Measurements from ENCODE around the gene MRO.

The MRO gene

DNA sequence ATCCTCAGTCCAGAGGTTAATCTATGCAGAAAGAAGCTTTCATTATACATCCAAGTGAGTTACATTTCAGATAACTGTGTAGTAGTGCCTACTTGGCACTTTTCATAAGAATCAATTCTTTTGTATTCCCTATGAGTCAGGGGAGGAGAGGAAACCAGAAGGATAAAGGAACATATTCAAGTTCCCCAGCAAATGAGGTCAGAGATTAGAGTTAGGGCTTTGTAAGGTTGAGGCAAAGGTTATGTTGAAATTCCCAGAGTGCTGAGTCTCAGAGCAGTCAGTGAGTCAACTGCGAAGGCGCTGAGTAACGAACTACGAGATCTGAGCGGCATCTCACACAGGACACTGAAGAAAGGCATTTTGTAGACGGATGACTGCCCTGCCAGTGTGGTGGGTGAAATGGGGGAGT, 34.1 kb upstream of the MRO start:
- no peak for TF ChIP-seq TAF1 (IDR thresholded peaks at IDR 0.05; ENCODE audit: borderline replicate concordance, insufficient read depth, low read length)
- no peak for TF ChIP-seq FOXP2 (optimal IDR thresholded peaks at IDR 0.05; ENCODE audit: borderline replicate concordance, extremely low read depth, extremely low read length, insufficient read depth)
- no peak for TF ChIP-seq SIN3A (IDR thresholded peaks at IDR 0.05; ENCODE audit: borderline replicate concordance, insufficient read depth, low read length)
- TF ChIP-seq, protein P1, sequence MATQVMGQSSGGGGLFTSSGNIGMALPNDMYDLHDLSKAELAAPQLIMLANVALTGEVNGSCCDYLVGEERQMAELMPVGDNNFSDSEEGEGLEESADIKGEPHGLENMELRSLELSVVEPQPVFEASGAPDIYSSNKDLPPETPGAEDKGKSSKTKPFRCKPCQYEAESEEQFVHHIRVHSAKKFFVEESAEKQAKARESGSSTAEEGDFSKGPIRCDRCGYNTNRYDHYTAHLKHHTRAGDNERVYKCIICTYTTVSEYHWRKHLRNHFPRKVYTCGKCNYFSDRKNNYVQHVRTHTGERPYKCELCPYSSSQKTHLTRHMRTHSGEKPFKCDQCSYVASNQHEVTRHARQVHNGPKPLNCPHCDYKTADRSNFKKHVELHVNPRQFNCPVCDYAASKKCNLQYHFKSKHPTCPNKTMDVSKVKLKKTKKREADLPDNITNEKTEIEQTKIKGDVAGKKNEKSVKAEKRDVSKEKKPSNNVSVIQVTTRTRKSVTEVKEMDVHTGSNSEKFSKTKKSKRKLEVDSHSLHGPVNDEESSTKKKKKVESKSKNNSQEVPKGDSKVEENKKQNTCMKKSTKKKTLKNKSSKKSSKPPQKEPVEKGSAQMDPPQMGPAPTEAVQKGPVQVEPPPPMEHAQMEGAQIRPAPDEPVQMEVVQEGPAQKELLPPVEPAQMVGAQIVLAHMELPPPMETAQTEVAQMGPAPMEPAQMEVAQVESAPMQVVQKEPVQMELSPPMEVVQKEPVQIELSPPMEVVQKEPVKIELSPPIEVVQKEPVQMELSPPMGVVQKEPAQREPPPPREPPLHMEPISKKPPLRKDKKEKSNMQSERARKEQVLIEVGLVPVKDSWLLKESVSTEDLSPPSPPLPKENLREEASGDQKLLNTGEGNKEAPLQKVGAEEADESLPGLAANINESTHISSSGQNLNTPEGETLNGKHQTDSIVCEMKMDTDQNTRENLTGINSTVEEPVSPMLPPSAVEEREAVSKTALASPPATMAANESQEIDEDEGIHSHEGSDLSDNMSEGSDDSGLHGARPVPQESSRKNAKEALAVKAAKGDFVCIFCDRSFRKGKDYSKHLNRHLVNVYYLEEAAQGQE (IDR thresholded peaks at IDR 0.05; ENCODE audit: insufficient read depth in 1 of 2, low read depth in 2 of 2, low read length in 2 of 2): no peak
- no peak for TF ChIP-seq POLR2AphosphoS5 (IDR thresholded peaks at IDR 0.05; ENCODE audit: low read depth, low read length)

DNA sequence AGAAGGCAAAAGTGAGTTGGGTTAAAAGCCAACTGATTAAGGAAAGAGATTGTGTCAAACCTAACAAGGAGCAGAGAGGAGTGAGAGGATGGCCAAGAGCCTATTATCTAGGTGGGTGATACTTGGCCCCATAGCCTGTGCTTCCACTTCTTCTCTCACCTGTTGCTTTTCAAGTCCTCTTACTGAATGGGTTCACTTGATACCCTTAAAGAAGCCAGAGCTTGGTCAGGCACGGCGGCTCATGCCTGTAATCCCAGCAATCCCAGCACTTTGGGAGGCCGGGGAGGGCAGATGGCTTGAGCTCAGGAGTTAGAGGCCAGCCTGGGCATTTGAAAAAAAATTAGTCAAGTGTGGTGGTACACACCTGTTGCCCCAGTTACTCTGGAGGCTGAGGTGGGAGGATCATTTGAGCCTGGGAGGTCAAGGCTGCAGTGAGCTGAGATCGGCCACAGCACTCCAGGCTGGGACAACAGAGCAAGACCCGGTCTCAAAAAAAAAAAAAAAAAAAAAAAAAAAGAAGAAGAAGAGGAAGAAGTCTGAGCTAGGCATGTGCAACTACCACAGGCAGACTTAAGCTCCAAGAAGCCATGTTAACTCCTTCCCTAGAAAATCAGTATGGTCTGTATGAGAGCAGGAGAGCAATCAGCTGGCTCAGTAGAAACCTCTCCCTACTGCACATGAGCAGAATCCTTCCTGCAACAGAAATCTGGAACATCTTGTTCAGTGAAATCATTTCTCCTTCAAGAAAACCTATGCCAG, 30.7 kb upstream of the MRO start:
- TF ChIP-seq POLR2AphosphoS5 (IDR thresholded peaks at IDR 0.05; ENCODE audit: low read depth, low read length) (no peak), SIN3A (IDR thresholded peaks at IDR 0.05; ENCODE audit: borderline replicate concordance, insufficient read depth, low read length) (no peak), FOXP2 (optimal IDR thresholded peaks at IDR 0.05; ENCODE audit: borderline replicate concordance, extremely low read depth, extremely low read length, insufficient read depth) (no peak), TAF1 (IDR thresholded peaks at IDR 0.05; ENCODE audit: borderline replicate concordance, insufficient read depth, low read length) (no peak)
- TF ChIP-seq, protein P1 (IDR thresholded peaks at IDR 0.05; ENCODE audit: insufficient read depth in 1 of 2, low read depth in 2 of 2, low read length in 2 of 2): no peak

DNA sequence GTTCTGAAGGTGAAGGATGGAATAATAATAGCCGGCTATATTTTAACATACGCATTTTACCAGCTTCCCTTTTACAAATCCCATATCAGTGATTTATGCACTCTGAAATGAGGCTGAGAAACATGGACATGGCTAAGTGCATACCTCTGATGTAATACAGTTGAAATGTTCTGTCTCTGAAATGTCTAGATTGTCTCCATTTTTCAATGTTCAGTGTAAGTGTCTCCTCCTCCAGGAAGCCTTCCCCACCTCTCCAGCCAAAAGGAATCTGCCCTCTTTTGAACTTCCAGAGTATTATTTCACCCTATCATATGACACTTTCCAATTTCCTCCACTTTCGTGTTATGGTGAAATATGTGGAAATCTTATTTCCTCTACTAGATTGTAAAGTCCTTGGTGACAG, 29.6 kb upstream of the MRO start:
- TF ChIP-seq TAF1 (IDR thresholded peaks at IDR 0.05; ENCODE audit: borderline replicate concordance, insufficient read depth, low read length): no peak
- TF ChIP-seq, protein P1 (IDR thresholded peaks at IDR 0.05; ENCODE audit: insufficient read depth in 1 of 2, low read depth in 2 of 2, low read length in 2 of 2): no peak
- TF ChIP-seq SIN3A (IDR thresholded peaks at IDR 0.05; ENCODE audit: borderline replicate concordance, insufficient read depth, low read length): no peak
- TF ChIP-seq FOXP2 (optimal IDR thresholded peaks at IDR 0.05; ENCODE audit: borderline replicate concordance, extremely low read depth, extremely low read length, insufficient read depth): no peak
- TF ChIP-seq POLR2AphosphoS5 (IDR thresholded peaks at IDR 0.05; ENCODE audit: low read depth, low read length): no peak

DNA sequence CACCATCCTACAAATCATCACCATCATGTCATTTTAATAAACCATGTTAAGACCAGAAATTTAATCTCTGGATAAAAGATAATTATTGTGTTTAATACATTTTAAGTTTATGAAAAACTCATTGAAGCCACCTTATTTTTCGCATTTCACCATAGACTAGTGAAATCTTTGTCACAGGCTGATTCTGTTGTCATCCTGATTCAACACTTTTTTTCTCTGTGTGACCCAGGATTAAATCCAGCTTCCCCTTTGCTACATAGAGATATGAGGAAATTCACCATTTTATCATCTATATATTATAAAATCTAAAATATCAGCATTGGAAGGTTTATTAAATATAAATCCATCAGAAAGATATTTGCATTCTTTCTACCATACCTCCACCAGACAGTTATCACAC, 29.2 kb upstream of the MRO start:
- TF ChIP-seq SIN3A (IDR thresholded peaks at IDR 0.05; ENCODE audit: borderline replicate concordance, insufficient read depth, low read length) (no peak), TAF1 (IDR thresholded peaks at IDR 0.05; ENCODE audit: borderline replicate concordance, insufficient read depth, low read length) (no peak), POLR2AphosphoS5 (IDR thresholded peaks at IDR 0.05; ENCODE audit: low read depth, low read length) (no peak), FOXP2 (optimal IDR thresholded peaks at IDR 0.05; ENCODE audit: borderline replicate concordance, extremely low read depth, extremely low read length, insufficient read depth) (no peak)
- TF ChIP-seq, protein P1 (IDR thresholded peaks at IDR 0.05; ENCODE audit: insufficient read depth in 1 of 2, low read depth in 2 of 2, low read length in 2 of 2): no peak

All from PFSK-1 (cell line).